HCT116 (cell line): ENCODE measurements around the gene AVEN. TPM values are rescaled to one million over a fixed set of nuclear protein-coding genes. Genes with fewer than 3 reads are reported as not detected.

ENCODE experiments used
- ATAC-seq: fragments of 200-7000 bp; cut with Tn5 transposase; 2 replicates; pipeline ENCODE4 v1.9.1; 2020; ENCODE audit warnings: mild to moderate bottlenecking, moderate library complexity
- BruUV-seq: library from RNA; stranded (reverse); fragments of 400-500 nt; replicated peaks from 2 replicates; lab custom pipeline; 2021; lab: Mats Ljungman, UMichigan
- CTCF ChIA-PET: fragments of 300-600 bp; sonication (Branson Sonifier 250); formaldehyde crosslinking; loops from one replicate; lab custom pipeline; 2021; ENCODE audit warnings: antibody characterized with exemption; lab: Charles Lee
- POLR2A ChIA-PET: fragments of 300-600, 350-600 bp; sonication (Branson Sonifier 250); formaldehyde crosslinking; loops from one replicate; lab custom pipeline; 2021; ENCODE audit warnings: antibody characterized with exemption; lab: Charles Lee
- RAD21 ChIA-PET, 2 experiments: fragments of 300-600 bp; sonication (Branson Sonifier 250); formaldehyde crosslinking; loops; one replicate each; lab custom pipeline; 2023; ENCODE audit warnings: low total read pairs in 2 of 2; ENCODE audit not compliant: uncharacterized antibody in 2 of 2, unreplicated experiment in 2 of 2, low non-redundant PET in 1 of 2; lab: Charles Lee
- DNase-seq: peaks from one replicate; pipeline ENCODE4 v3.0.0-alpha.2; 2010; ENCODE audit warnings: low read depth, low spot score
- H2AFZ ChIP-seq: fragments of 200-600 bp; shearing (Covaris generic), sonication (generic); 2 replicates; pipeline ENCODE4 v1.6.1; 2017; ENCODE audit warnings: low read depth, mixed run types, mixed read lengths, antibody characterized with exemption, low read length; ENCODE audit not compliant: poor library complexity, severe bottlenecking
- H3K27ac ChIP-seq: 2 replicates; pipeline ENCODE4 v1.5.1; 2012; ENCODE audit warnings: low read depth, low read length
- H3K27me3 ChIP-seq: fragments of 200-600 bp; sonication (generic); 2 replicates; pipeline ENCODE4 v1.6.1; 2016; ENCODE audit warnings: mixed run types, low read length, mixed read lengths; ENCODE audit not compliant: insufficient read depth
- H3K36me3 ChIP-seq, 2 experiments: fragments of 200-500 bp in 1 of 2; fragments of 200-600 bp in 1 of 2; sonication (Bioruptor generic) in 1 of 2; sonication (generic) in 1 of 2; 2 replicates each; pipeline versions ENCODE4 v1.5.1 to v1.6.1; 2014 to 2016; ENCODE audit warnings: low read length in 2 of 2, inconsistent platforms in 1 of 2, mixed read lengths in 1 of 2, mixed run types in 1 of 2; ENCODE audit not compliant: insufficient read depth in 2 of 2, control insufficient read depth in 1 of 2
- H3K4me1 ChIP-seq, 2 experiments: fragments of 200-600 bp in 1 of 2; sonication (generic) in 1 of 2; 2 replicates each; pipeline versions ENCODE4 v1.5.1 to v1.6.1; 2012 to 2017; ENCODE audit warnings: low read length in 2 of 2, inconsistent platforms in 1 of 2, mild to moderate bottlenecking in 1 of 2, mixed read lengths in 1 of 2, mixed run types in 1 of 2, moderate library complexity in 1 of 2; ENCODE audit not compliant: insufficient read depth in 2 of 2, control insufficient read depth in 1 of 2
- H3K4me2 ChIP-seq: fragments of 200-600 bp; sonication (generic); 2 replicates; pipeline ENCODE4 v1.6.1; 2017; ENCODE audit warnings: mixed run types, low read length, mixed read lengths
- H3K4me3 ChIP-seq, 2 experiments: fragments of 200-600 bp in 1 of 2; sonication (generic) in 1 of 2; replicated peaks in 1 of 2; 2 replicates each; pipeline ENCODE4 v1.5.1; 2011 to 2016; ENCODE audit warnings: low read length in 2 of 2, control low read depth in 1 of 2, low read depth in 1 of 2, mild to moderate bottlenecking in 1 of 2, mixed read lengths in 1 of 2, mixed run types in 1 of 2
- H3K79me2 ChIP-seq: fragments of 200-600 bp; sonication (generic); 2 replicates; pipeline ENCODE4 v1.6.1; 2017; ENCODE audit warnings: mild to moderate bottlenecking, mixed run types, low read length, moderate library complexity, mixed read lengths; ENCODE audit not compliant: insufficient read depth
- H3K9ac ChIP-seq: fragments of 200-600 bp; sonication (generic); 2 replicates; pipeline ENCODE4 v1.6.1; 2016; ENCODE audit warnings: low read length, mixed read lengths
- H3K9me2 ChIP-seq: fragments of 200-600 bp; sonication (generic), shearing (Covaris generic); 2 replicates; pipeline ENCODE4 v1.6.1; 2017; ENCODE audit warnings: mixed run types, mild to moderate bottlenecking, moderate library complexity; ENCODE audit not compliant: insufficient read depth
- H3K9me3 ChIP-seq, 2 experiments: fragments of 200-500 bp in 1 of 2; fragments of 200-600 bp in 1 of 2; sonication (Bioruptor generic) in 1 of 2; sonication (generic) in 1 of 2; 2 replicates each; pipeline ENCODE4 v1.6.1; 2014 to 2017; ENCODE audit warnings: low read length in 2 of 2, mixed read lengths in 2 of 2, inconsistent platforms in 1 of 2, low read depth in 1 of 2, mild to moderate bottlenecking in 1 of 2, mixed run types in 1 of 2, moderate library complexity in 1 of 2; ENCODE audit not compliant: control insufficient read depth in 1 of 2, insufficient read depth in 1 of 2
- H4K20me1 ChIP-seq: fragments of 200-600 bp; sonication (generic), shearing (Covaris generic); 2 replicates; pipeline ENCODE4 v1.6.1; 2017; ENCODE audit warnings: mixed run types, mild to moderate bottlenecking, moderate library complexity; ENCODE audit not compliant: insufficient read depth
- ATF3 ChIP-seq: IDR thresholded peaks from 2 replicates; pipeline ENCODE4 v1.6.1; 2012
- CBX3 ChIP-seq: IDR thresholded peaks from 2 replicates; pipeline ENCODE4 v1.6.1; 2012; ENCODE audit warnings: low read depth
- CEBPB ChIP-seq: IDR thresholded peaks from 2 replicates; pipeline ENCODE4 v1.6.1; 2012; ENCODE audit warnings: low read depth
- CTCF ChIP-seq, 3 experiments: fragments of 200-600 bp in 1 of 3; sonication (generic) in 1 of 3; IDR thresholded peaks in 2 of 3; conservative IDR thresholded peaks in 1 of 3; 2 replicates each; pipeline ENCODE4 v1.5.1; 2012 to 2017; ENCODE audit warnings: low read depth in 2 of 3, low read length in 2 of 3, antibody characterized with exemption in 1 of 3, borderline replicate concordance in 1 of 3, control low read depth in 1 of 3, mild to moderate bottlenecking in 1 of 3, mixed read lengths in 1 of 3, mixed run types in 1 of 3, moderate library complexity in 1 of 3; ENCODE audit not compliant: insufficient read depth in 1 of 3
- EGR1 ChIP-seq: IDR thresholded peaks from 2 replicates; pipeline ENCODE4 v1.6.1; 2012; ENCODE audit warnings: low read depth
- ELF1 ChIP-seq: IDR thresholded peaks from 2 replicates; pipeline ENCODE4 v1.6.1; 2012; ENCODE audit warnings: low read depth, borderline replicate concordance
- EZH2 ChIP-seq: fragments of 200-600 bp; sonication (generic); IDR thresholded peaks from 2 replicates; pipeline ENCODE4 v1.6.1; 2017; ENCODE audit warnings: antibody characterized with exemption, mixed run types
- EZH2phosphoT487 ChIP-seq: fragments of 200-600 bp; IDR thresholded peaks from 2 replicates; pipeline ENCODE4 v1.6.1; 2018; ENCODE audit warnings: antibody characterized with exemption, borderline replicate concordance
- FOSL1 ChIP-seq: IDR thresholded peaks from 2 replicates; pipeline ENCODE4 v1.6.1; 2012; ENCODE audit warnings: low read depth
- JUND ChIP-seq: IDR thresholded peaks from 2 replicates; pipeline ENCODE4 v1.6.1; 2012
- MAX ChIP-seq: IDR thresholded peaks from 2 replicates; pipeline ENCODE4 v1.6.1; 2012
- POLR2A ChIP-seq: IDR thresholded peaks from 2 replicates; pipeline ENCODE4 v1.7.0; 2011; ENCODE audit warnings: borderline replicate concordance; ENCODE audit not compliant: insufficient read depth, insufficient read length; ENCODE audit errors: extremely low read depth
- POLR2AphosphoS5 ChIP-seq: IDR thresholded peaks from 2 replicates; pipeline ENCODE4 v1.6.1; 2011; ENCODE audit warnings: mild to moderate bottlenecking, low read depth, low read length, moderate library complexity
- RAD21 ChIP-seq: IDR thresholded peaks from 2 replicates; pipeline ENCODE4 v1.6.1; 2012; ENCODE audit warnings: low read depth, mild to moderate bottlenecking
- SIN3A ChIP-seq: IDR thresholded peaks from 2 replicates; pipeline ENCODE4 v1.6.1; 2012; ENCODE audit warnings: low read depth
- TCF7L2 ChIP-seq: IDR thresholded peaks from 2 replicates; pipeline ENCODE4 v1.7.0; 2011; ENCODE audit warnings: borderline replicate concordance, inconsistent platforms; ENCODE audit not compliant: insufficient read depth, insufficient read length; ENCODE audit errors: extremely low read depth
- ZFX ChIP-seq: fragments of 450-650 bp; IDR thresholded peaks from 2 replicates; pipeline ENCODE4 v1.6.1; 2017
- ZNF274 ChIP-seq: fragments of 200-500 bp; sonication (Bioruptor generic); IDR thresholded peaks from 2 replicates; pipeline ENCODE4 v1.6.1; 2014; ENCODE audit warnings: mild to moderate bottlenecking, low read depth, low read length, inconsistent platforms
- intact Hi-C: fragments of 100-400 bp; cut with micrococcal nuclease; formaldehyde crosslinking; loops from 2 replicates; pipeline ENCODE4 v1.10.0; 2022
- total RNA-seq: library from RNA; stranded (reverse); gene quantifications from one replicate; pipeline ENCODE4 v1.2.1, GENCODE V29; 2021; ENCODE audit not compliant: unreplicated experiment
- TF ChIP-seq, protein P1 (sequence below): IDR thresholded peaks from 2 replicates; pipeline ENCODE4 v1.6.1; 2011; ENCODE audit warnings: mild to moderate bottlenecking, low read length, moderate library complexity; ENCODE audit not compliant: insufficient replicate concordance; ENCODE audit errors: extremely low read depth

AVEN gene
- total RNA-seq, 1 experiment from 2014 or later = 6.8 TPM

DNA sequence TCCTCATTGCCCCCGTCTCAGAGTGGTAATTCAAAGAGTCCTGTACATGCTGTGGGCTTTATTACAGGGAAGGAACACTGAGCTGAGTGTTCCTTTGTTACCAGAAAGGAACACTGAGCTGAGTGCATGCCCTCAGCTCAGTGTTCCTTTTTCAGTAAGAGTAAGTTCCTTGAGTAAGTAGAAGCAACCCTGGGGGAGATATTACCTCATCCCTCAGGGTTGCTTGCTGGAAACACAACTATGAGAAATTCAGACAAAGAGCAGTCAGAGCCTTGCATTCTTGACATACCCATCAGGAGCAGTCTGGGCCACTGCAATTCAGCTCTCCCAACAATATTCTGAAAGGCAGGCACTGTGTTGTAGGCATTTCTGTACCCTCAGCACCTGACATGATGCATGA, 53.7 kb downstream of the AVEN start:
- no peak for DNase-seq
- no peaks in the 10 kb centered on the region for H3K9me2 ChIP-seq
- POLR2A ChIA-PET = no interaction called here
- no peaks in the 10 kb centered on the region for H4K20me1 ChIP-seq
- no peaks in the 10 kb centered on the region for H3K36me3 ChIP-seq
- no peaks in the 10 kb centered on the region for H3K79me2 ChIP-seq
- RAD21 ChIA-PET = no interaction called here
- no peak overlapping the region for H2AFZ ChIP-seq
- intact Hi-C loops = no loop called here
- no peak overlapping the region for H3K9ac ChIP-seq
- CTCF ChIA-PET = no interaction called here
- no peak for ATAC-seq
- no peak overlapping the region for H3K4me2 ChIP-seq
- BruUV-seq = no TSS peak
- H3K9me3 ChIP-seq = no peaks in the 10 kb centered on the region
- no peaks in the 10 kb centered on the region for H3K4me1 ChIP-seq
- H3K27me3 ChIP-seq = no peaks in the 10 kb centered on the region
- H3K27ac ChIP-seq = no peak overlapping the region
- H3K4me3 ChIP-seq = no peak overlapping the region
- TF ChIP-seq EGR1 (no peak), CBX3 (no peak)
- TF ChIP-seq, all 23 proteins: peak for 0

DNA sequence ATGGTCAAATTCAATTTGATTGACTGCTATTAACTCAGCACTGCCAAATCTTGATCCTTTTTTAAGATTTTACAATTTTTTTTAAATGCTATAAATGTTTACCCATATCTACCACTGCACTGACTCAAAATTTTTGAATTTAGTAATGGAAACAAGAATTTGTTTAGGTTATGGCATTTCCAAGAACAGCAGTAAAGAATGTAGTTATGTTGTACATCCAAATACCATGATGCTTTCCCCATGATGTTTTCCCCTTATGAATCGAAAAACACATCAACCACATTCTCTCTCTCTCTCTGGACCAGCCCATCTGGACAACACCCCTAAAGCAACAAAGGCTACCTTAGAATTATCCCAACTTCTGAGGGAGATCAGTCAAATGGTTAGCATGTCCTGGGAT, 56.5 kb downstream of the AVEN start:
- ChIA-PET RAD21 (no interaction called here), POLR2A (no interaction called here), CTCF (no interaction called here)
- Histone ChIP-seq H3K27me3 (no peaks in the 10 kb centered on the region), H3K4me1 (no peaks in the 10 kb centered on the region), H3K4me3 (no peak overlapping the region), H3K9me3 (no peaks in the 10 kb centered on the region), H2AFZ (no peak overlapping the region), H3K9ac (no peak overlapping the region), H3K9me2 (no peaks in the 10 kb centered on the region), H3K4me2 (no peak overlapping the region), H4K20me1 (no peaks in the 10 kb centered on the region), H3K27ac (no peak overlapping the region), H3K79me2 (no peaks in the 10 kb centered on the region), H3K36me3 (no peaks in the 10 kb centered on the region)
- ATAC-seq = no peak
- TF ChIP-seq ELF1 = no peak
- no peak for TF ChIP-seq EGR1
- TF ChIP-seq MAX = no peak
- TF ChIP-seq CEBPB = no peak
- TF ChIP-seq TCF7L2 = no peak
- TF ChIP-seq POLR2A = no peak
- no peak for TF ChIP-seq FOSL1
- no peak for TF ChIP-seq JUND
- TF ChIP-seq CTCF (IDR thresholded peaks at IDR 0.05 in 2 of 3, conservative IDR thresholded peaks at IDR 0.05 in 1 of 3; ENCODE audit: borderline replicate concordance in 1 of 3, insufficient read depth in 1 of 3, low read depth in 2 of 3, low read length in 2 of 3) = no peak
- no peak for TF ChIP-seq ATF3
- TF ChIP-seq CBX3 = no peak
- TF ChIP-seq POLR2AphosphoS5 = no peak
- no peak for TF ChIP-seq EZH2
- no peak for TF ChIP-seq ZFX
- TF ChIP-seq, protein P1, sequence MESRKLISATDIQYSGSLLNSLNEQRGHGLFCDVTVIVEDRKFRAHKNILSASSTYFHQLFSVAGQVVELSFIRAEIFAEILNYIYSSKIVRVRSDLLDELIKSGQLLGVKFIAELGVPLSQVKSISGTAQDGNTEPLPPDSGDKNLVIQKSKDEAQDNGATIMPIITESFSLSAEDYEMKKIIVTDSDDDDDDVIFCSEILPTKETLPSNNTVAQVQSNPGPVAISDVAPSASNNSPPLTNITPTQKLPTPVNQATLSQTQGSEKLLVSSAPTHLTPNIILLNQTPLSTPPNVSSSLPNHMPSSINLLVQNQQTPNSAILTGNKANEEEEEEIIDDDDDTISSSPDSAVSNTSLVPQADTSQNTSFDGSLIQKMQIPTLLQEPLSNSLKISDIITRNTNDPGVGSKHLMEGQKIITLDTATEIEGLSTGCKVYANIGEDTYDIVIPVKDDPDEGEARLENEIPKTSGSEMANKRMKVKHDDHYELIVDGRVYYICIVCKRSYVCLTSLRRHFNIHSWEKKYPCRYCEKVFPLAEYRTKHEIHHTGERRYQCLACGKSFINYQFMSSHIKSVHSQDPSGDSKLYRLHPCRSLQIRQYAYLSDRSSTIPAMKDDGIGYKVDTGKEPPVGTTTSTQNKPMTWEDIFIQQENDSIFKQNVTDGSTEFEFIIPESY = no peak
- no peak for TF ChIP-seq SIN3A
- no peak for TF ChIP-seq ZNF274
- no peak for TF ChIP-seq EZH2phosphoT487
- TF ChIP-seq RAD21 = no peak
- no TSS peak for BruUV-seq
- intact Hi-C loops = no loop called here
- no peak for DNase-seq
